ENCODE results near the gene CDKN1C.

DNA sequence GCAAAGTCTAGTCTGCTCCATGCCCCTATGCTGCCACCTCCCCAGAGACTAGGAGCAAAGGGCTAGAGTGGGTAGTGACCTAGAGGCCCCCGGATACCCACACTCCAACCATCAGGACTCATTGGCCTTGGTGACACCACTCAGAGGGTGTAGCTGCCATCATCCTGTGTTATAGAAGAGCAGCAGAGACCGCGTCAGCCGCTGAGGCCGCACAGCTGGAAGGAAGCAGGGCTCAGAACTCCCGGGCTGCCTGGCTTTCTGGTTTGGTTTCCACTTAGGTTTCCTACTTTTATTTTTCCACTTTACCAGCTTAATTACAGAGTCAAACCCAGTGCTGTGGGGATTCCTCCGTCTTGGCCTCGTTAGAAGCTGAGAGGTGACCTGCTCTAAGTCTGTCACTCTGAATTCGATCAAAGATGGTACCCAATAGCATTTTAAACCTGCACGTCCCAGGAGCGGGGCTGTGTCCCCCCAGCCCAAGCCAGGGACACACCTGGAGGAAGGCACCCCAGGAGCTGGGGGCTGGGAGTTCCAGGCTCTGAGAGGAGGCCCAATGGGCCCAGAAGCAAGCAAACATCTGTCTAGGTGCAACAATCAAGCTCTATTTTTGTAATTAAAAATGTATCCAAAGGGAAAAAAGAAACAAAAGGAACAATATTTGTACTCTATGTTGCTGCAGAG lies 2.1 kb upstream of the CDKN1C start:
- TF ChIP-seq SUZ12 (IDR thresholded peaks at IDR 0.05) (no peak), FOXA1 (IDR thresholded peaks at IDR 0.05) (no peak), LEF1 (IDR thresholded peaks at IDR 0.05; ENCODE audit: borderline replicate concordance) (no peak), NFRKB (IDR thresholded peaks at IDR 0.05) (no peak), TARDBP (IDR thresholded peaks at IDR 0.05) (no peak), SP1 (IDR thresholded peaks at IDR 0.05) (no peak), BHLHE40 (IDR thresholded peaks at IDR 0.05; ENCODE audit: borderline replicate concordance) (no peak), FOXM1 (IDR thresholded peaks at IDR 0.05; ENCODE audit: borderline replicate concordance) (no peak), ELF4 (IDR thresholded peaks at IDR 0.05) (no peak)

Measured in HEK293T (cell line).